Islet of Langerhans (tissue), 1 donor: ENCODE results near the gene SPTBN4.

Source experiments
- FAIRE-seq: peaks from one replicate; lab custom pipeline; 2011; peaks lifted over from hg19 to GRCh38; lab: Jason Lieb, UNC

The SPTBN4 gene

GRCh38 chr19:40604647-40605215, 137.9 kb downstream of the SPTBN4 start:
- no peak for FAIRE-seq

DNA sequence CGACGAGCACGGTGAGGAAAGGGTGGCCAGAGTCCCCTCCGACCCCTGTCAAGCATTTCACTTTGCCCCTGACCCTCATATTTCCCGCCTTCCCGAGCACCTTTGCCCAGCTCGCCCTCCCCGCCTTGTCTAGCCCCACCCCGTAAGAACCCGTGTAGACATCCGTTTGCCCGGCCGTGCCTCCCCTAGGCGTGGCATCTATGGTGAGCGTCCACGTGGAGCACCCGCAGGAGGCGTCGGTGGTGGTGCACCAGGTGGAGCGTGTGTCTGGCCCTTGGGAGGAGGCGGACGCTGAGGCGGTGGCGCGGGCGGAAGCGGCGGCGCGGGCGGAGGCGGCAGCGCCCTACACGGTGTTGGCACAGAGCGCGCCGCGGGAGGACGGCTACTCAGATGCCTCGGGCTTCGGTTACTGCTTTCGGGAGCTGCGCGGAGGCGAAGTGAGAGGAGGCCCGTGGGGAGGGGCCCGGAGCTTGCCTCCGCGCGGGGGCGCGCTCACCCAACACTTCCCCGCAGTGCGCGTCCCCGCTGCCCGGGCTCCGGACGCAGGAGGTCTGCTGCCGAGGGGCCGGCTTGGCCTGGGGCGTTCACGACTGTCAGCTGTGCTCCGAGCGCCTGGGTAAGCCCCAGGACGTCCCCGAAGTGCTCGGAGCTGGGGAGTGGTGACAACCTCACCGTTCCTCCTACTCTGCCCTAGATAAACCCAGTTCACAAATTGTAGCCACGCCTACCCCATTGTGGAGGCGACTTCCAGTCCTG, 138.6 kb downstream of the SPTBN4 start:
- FAIRE-seq, result no peak

DNA sequence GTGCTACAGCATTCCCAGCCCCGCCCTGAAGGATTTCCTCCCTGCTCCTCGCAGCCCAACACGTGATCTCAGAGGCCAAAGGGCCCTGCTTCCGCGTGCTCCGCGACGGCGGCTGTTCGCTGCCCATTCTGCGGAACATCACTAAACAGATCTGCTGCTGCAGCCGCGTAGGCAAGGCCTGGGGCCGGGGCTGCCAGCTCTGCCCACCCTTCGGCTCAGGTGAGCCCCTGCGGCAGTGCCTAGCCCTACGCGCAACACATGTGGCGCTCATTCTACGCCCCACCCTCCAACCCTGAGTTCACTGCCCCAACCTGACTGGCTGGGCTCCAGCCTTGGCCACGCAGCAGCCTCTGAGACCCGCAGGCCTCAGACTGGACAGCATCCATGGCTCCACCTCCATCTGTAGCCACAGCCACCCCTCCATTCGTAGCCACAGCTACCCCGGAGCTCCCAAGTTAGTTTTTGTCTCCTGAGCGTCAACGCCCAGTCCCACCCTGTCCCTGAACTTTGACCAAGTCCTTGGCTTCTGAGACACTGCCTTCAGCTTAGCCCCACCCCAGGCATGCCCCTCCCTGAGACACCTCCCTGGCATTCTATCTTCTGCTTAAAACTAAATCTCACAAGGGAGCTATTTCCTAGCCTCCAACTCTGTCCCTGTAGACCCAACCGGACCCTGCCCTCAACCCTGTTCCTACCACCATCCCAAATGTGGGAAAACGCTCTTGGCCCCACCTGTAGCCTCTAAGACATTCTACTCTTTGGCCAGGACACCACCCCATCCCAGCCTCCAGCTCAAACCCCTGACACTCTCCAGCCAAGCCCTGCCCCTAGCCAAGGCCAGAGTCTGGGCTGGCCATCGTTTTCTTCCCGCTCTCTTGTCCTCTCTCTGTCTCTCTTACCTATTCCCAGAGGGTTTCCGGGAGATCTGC, 140.8 kb downstream of the SPTBN4 start:
- no peak for FAIRE-seq

- no peak for FAIRE-seq
Measured at GRCh38 chr19:40608240-40608621, 141.4 kb downstream of the SPTBN4 start.

GRCh38 chr19:40608957-40609356, 142.2 kb downstream of the SPTBN4 start:
- no peak for FAIRE-seq

DNA sequence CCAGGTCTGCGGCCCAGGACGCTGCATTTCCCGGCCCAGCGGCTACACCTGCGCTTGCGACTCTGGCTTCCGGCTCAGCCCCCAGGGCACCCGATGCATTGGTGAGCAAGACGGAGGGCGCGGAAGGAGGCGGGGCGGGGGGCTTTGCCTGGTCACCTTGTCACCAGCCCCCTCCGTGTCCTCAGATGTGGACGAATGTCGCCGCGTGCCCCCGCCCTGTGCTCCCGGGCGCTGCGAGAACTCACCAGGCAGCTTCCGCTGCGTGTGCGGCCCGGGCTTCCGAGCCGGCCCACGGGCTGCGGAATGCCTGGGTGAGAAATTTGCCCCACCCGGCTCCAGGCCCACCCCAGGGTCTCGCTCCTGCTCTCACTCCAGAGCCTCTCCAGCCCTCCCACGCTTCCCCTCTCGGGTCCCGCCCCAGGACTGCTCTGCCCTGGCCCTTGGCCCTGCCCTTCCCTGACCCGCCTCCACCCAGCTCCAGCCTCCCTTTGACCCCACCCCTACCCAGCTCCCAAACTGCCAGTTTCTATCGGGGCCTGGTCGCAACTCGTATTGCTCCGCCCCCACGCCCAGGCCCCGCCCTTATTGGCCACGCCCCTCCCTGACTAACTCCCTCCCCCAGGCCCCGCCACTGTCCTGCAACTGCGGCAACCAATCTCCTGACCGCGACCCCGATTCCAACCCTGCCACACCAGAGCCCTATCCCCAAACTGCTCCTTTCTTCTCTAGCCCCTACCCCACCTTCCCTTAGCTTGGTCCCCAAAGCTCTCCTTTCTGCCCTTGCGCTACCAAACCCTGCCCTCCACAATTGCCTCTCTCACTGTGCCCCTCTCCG, 143.0 kb downstream of the SPTBN4 start:
- no peak for FAIRE-seq

GRCh38 chr19:40610396-40611064, 143.7 kb downstream of the SPTBN4 start:
- no peak for FAIRE-seq

GRCh38 chr19:40611096-40611495, 144.3 kb downstream of the SPTBN4 start:
- no peak for FAIRE-seq

DNA sequence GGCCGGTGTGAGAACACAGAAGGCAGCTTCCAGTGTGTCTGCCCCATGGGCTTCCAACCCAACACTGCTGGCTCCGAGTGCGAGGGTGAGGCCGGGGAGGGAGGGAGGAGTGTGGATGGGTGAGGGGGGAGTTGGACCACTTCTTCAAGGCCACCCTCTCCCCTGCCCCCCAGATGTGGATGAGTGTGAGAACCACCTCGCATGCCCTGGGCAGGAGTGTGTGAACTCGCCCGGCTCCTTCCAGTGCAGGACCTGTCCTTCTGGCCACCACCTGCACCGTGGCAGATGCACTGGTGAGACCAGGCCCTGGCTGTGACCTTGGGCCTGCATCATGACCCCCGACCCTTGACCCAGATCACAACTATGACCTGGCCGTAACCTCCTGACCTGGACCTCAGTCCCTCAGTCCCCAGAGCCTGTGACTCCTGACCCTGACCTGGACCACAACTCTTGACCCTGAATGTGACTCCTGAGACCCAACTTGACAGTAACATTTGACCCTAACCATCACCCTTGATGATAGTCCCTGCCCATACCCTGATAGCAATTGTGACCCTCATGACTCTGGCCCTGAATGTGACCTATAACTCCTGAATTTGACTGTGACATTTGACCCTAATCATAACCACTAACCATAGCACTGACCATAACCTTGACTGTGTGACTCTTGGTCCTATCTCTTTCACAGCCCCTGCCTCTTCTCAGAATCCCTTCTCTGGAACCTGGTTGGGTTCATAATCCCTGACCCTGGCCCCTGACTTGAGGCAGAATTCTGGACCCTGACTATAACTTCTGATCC, 145.3 kb downstream of the SPTBN4 start:
- FAIRE-seq, result no peak

DNA sequence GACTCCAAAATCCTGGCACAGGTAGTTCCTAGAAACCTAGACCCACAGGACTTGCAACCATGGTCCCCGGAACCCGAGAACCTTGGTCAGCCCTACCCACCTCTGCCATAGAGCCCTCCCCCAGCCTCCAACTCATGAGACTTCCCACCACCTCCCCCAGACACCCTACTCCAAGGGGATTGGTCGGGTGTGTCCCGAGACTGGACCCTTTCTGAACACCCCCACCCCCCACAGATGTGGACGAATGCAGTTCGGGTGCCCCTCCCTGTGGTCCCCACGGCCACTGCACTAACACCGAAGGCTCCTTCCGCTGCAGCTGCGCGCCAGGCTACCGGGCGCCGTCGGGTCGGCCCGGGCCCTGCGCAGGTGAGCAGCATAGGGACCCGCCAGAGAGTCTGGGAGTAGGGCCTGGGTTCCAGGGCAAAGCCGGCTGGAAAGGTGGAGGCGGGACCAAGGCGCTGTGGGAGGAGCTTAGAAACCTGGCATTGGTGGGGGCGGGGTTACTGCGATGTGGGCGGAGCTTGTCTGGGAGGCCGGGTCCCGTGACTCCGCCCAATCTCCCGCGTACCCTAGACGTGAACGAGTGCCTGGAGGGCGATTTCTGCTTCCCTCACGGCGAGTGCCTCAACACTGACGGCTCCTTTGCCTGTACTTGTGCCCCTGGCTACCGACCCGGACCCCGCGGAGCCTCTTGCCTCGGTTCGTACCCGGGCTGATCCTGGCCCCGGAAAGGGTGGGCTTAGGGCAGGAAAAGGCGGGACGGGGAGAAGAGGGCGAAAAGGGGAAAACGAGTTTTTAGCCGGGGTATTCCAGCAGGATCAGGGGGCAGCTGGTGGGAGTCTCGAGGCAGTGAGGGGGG, 146.3 kb downstream of the SPTBN4 start:
- FAIRE-seq, result no peak

DNA sequence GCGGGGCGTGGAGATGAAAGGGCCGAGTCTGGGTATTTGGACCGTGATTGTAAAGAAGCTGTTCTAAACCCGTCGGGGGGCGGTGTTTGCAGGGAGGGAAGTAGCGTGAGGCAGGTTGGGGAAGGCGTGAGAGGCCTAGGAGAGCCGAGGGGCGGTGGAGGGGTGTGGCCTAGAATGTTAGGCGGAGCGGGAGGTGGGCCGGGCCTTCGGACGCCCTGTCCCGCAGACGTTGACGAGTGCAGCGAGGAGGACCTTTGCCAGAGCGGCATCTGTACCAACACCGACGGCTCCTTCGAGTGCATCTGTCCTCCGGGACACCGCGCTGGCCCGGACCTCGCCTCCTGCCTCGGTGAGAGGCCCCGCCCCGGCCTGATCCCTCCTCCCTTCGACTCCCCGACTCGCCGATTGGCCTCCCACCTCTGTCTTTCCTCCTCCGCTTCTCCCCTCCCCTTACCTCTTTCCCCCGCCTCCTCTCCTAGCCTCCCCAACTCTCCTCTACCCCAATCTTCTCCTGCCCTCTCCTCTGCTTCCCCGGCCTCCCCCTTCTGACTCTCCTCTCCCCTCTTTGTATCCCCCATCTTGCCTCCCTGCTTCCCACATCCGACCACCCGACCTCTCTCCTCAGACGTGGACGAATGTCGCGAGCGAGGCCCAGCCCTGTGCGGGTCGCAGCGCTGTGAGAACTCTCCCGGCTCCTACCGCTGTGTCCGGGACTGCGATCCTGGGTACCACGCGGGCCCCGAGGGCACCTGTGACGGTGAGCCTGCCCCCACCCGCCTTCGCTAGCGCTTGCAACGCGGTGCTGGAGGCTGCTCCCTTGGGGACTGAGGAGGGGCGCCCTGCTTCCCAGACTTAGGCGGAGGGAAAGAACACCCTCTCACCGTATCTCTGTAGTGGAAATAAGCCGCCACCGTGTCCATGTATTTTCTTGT, 147.2 kb downstream of the SPTBN4 start:
- FAIRE-seq, result no peak

- FAIRE-seq, result peak; percentile 87
Measured at GRCh38 chr19:40614622-40615411, 148.0 kb downstream of the SPTBN4 start.

GRCh38 chr19:40616178-40616577, 149.4 kb downstream of the SPTBN4 start:
- FAIRE-seq, result no peak

GRCh38 chr19:40616941-40617340, 150.1 kb downstream of the SPTBN4 start:
- FAIRE-seq, result no peak

DNA sequence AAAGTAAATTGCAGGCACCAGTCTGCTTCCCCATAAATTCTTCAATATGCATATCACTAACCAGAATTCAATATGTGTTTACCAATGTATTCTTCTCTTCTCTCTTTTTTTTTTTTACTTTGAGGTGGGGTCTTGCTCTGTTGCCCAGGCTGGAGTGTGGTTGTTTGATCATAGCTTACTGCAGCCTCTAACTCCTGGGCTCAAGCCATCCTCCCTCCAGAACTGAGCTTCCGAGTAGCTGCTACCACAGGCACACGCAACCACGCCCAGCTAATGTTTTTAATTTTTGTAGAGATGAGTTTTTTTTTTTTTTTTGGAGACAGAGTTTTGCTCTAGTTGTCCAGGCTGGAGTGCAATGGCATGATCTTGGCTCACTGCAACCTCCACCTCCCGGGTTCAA, 151.2 kb downstream of the SPTBN4 start:
- no peak for FAIRE-seq

GRCh38 chr19:40619333-40620160, 152.7 kb downstream of the SPTBN4 start:
- no peak for FAIRE-seq

DNA sequence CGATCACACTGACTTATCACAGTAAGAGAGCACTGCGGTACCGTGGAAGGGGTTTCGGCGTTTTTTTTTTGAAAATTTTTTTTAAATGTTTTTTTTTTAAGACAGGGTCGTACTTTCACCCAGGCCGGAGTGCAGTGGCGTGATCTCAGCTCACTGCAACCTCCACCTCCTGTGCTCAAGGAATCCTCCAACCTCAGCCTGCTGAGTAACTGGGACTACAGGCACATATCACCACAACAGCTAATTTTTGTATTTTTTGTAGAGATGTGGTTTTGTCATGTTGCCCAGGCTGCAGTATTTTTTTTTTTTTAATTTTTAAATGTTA, 153.3 kb downstream of the SPTBN4 start:
- no peak for FAIRE-seq
